HG02642 (cell line): Measurements from ENCODE around the gene CPSF4L.
A peak's percentile ranks its signal among the peaks of the same experiment; 100 is the strongest.
"Not testable (repeated sequence)": the region's sequence is repeated elsewhere in the genome, so short reads cannot be mapped to it uniquely, and the experiment has no call there.

ENCODE experiments used
- ATAC-seq: cut with Tn5 transposase; IDR thresholded peaks from one replicate; pipeline ENCODE4 v1.9.1; 2021; ENCODE audit warnings: mild to moderate bottlenecking; ENCODE audit not compliant: unreplicated experiment, poor library complexity

Gene CPSF4L, protein sequence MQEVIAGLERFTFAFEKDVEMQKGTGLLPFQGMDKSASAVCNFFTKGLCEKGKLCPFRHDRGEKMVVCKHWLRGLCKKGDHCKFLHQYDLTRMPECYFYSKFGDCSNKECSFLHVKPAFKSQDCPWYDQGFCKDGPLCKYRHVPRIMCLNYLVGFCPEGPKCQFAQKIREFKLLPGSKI

DNA sequence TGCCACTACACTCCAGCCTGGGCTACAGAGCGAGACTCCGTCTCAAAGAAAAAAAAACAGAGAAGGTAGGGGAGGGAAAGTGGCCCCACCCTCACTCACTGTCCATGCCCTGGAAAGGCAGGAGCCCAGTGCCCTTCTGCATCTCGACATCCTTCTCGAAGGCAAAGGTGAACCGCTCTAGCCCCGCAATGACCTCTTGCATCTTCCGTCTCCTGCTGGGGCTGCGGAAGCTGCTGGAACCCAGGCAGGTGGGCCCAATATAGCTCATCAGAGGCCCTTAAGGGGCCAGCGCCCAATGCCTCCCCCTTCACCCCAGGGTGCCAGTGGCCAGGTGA lies at the start of gene CPSF4L:
CPSF4L (minus strand) TSS at position 264 of the 335 bp plus-strand sequence; CDS start at position 202, 62 bp downstream.
- no peak for ATAC-seq

- peak; percentile 16 for ATAC-seq
Observed at GRCh38 chr17:73311428-73311780, 49.7 kb upstream of the CPSF4L start.

GRCh38 chr17:73309727-73310596 lies 48.3 kb upstream of the CPSF4L start:
- ATAC-seq, result no peak

- not testable (repeated sequence) for ATAC-seq
Observed at GRCh38 chr17:73308959-73309358, 47.3 kb upstream of the CPSF4L start.

DNA sequence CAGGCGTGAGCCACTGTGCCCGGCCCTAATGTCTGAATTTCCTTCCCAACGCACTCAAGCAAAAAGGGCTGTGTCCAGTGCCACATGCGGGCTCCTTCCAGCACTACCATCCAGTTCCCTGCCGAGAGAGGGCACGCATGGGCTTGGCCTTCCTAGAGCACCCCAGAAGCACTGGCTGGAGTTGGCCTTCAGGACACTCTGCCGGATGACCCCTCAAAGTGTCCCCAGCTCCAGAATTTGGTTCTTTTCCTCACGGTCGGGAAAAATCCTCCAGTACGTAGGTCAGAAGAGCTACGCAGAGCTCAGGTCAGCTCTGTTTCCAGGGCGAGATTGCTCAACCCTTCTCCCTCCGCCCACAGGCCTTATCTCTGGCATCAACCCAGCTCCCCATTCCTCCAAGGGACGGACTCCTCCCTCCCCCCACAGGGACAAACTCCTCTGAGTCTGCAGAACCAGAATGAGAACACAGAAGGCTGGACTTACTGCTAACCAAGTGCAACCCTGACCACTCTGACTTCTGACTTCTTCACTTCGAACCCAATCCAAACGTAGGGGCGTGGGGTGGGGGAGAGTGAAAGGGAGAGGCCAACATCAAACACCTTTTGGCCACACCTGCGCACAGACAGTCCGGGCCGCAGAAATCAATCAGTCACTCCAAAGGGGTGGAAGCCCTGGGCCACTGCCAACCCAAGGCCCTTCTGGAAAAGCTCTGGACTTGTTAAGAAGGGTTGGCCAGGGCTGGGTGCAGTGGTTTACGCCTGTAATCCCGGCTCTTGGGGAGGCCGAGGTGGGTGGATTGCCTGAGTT lies 46.5 kb upstream of the CPSF4L start:
- no peak for ATAC-seq

DNA sequence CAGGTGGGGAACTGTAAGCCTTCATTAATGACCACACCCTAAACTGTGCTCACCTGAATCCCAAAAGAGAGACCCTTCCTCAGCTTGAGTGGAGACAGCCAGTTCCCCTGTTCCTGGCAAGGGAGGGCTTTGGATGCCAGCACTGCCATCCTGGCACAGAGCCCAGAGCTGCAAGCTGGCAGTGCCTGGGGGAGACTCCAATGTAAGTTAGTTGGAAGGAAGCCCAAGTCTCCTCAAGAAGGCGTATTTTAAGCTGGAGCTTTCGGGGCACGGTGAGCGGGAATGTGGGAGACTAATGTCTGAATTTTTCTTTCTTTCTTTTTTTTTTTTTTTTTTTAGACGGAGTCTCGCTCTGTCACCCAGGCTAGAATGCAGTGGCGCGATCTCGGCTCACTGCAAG lies 45.5 kb upstream of the CPSF4L start:
- ATAC-seq, result no peak

GRCh38 chr17:73305845-73306836 lies 44.5 kb upstream of the CPSF4L start:
- ATAC-seq, result no peak

DNA sequence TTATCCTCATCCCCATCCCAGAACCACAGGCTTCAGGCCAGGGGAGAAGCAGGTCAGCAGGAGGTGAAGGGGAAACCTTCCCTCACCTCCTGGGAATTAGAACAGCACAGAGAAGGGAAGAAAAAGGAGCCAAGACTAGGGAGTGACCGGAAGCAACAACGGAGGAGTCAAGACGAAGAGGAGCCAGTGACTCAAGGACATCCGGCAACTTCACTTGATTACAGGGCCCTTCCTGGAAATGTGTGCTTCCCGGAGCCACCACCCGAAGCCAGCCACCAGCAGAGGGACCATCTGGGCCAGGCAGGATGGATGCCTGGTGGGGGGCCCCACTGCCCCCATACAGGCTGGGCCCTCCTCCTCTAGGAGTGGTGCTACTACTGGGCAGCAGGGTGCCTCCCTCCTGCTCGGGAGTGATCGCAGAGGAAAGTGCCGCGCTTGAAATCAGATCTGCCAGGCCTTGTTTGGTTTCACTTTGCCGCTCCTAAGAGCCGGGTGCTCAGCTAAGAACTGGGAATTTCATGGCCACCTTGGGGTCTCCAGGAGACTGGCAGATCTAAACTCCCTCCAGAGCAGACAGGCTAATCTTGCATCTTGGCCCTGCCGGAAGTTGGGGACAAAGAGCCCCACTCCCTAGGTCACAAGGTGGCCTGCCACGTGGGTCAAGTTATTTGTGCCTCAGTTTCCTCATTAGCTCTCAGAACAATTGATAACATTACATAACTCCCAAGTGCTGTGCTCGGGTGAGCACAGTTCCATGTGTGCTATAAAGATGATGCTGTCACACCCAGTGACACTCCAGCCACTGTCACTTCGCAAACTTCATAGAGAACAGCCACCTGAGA lies 43.5 kb upstream of the CPSF4L start:
- ATAC-seq, result no peak

GRCh38 chr17:73304438-73304837 lies 42.8 kb upstream of the CPSF4L start:
- no peak for ATAC-seq

- no peak for ATAC-seq
Observed at GRCh38 chr17:73302189-73302588, 40.5 kb upstream of the CPSF4L start.

- ATAC-seq, result no peak
Observed at GRCh38 chr17:73301369-73301768, 39.7 kb upstream of the CPSF4L start.

GRCh38 chr17:73300392-73300791 lies 38.7 kb upstream of the CPSF4L start:
- no peak for ATAC-seq

DNA sequence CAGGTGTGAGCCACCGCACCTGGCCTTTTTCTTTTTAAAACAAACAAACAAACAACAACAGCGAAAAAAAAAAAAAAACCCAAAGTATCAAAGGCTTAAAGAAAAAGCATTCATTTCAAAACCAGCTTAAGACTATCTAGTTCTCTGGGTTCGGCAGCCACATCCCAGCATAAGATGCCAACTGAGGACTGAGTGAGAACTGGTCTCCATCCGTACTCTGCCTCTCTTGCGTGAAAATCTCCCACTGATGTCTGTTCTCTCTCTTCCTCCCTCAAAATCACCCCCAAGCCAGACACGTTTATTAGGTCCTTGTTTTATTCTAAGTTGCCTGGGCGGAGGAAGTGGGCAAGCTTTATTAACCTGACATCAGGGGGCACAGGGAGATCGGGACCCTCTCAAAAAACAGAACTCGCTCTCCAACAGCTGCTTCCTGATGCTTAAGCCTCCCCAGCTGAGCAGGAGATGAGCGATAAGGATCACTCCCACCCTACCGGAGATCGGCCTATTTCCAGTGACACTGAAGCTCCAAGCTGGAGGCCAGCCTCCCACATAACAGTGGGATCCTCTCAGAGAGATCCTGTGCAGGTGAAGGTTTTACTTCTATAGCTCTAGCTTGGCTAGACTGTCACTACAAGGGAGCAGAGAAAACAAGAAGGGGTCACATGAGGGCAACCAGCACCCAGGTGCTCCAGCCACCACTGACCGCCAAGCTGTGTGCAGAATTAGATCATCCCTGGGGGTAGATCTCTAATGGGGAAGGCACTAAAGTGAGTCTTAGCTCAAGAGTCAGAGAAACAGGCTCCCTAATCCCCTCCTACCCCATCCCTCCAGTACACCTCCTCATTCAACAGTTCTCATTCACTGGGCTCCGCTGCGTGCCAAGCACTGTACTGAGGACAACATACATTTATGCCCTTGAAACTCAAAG lies 36.5 kb upstream of the CPSF4L start:
- peak; percentile 54 for ATAC-seq

GRCh38 chr17:73293480-73293911 lies 31.8 kb upstream of the CPSF4L start:
- no peak for ATAC-seq

GRCh38 chr17:73293031-73293430 lies 31.4 kb upstream of the CPSF4L start:
- ATAC-seq, result no peak

- no peak for ATAC-seq
Observed at GRCh38 chr17:73292031-73292531, 30.4 kb upstream of the CPSF4L start.

DNA sequence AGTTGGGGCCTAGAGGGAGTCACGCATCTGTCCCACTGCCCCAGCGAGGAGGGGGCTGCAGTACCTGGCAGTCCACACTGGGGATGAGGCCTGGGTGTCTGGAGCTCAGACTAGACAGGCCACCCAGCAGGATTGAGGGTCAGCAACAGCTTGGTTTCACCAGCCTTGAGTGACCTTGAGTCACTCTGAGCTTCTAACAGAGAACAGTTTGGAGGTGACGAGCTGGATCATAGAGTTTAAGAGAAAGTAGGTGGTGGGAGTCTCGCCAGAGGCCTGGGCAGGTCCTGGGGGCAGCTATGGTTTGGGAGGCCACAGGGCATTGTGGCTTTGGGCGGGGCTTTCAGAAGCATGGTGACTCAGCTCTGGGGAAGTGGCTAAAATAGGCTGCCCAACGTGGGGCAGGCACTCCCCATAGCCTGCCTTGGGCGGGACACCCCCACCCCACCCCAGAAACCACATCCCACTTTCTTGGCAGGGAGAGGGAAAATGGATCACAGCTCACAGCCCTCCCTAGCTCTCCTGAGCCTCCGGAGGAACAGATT lies 29.7 kb upstream of the CPSF4L start:
- peak; percentile 81 for ATAC-seq
